ENCODE data around the gene CASD1. TPM values are rescaled to one million over a fixed set of nuclear protein-coding genes. Genes with fewer than 3 reads are reported as not detected.

Gene CASD1
- total RNA-seq, 4 donors from 2014 or later, result 21.2 to 24.9 (median 21.9) TPM

GRCh38 chr7:94600267-94600666, 90.7 kb downstream of the CASD1 start:
- Histone ChIP-seq H3K4me3 (no peak overlapping the region), H3K4me1 (no peaks in the 10 kb centered on the region), H3K27me3 (no peaks in the 10 kb centered on the region), H3K27ac (no peak overlapping the region), H3K36me3 (peaks cover 0 to 21% (median 0%) of the 10 kb centered on the region in 3 donors), H3K9me3 (no peaks in the 10 kb centered on the region)
- 90 to 95% methylated on average over 3 of the region's 3 CpGs for WGBS, 2 donors
- TF ChIP-seq EP300 (IDR thresholded peaks at IDR 0.05), result no peak
- DNase-seq (ENCODE audit: low spot score in 2 of 2), result no peak

DNA sequence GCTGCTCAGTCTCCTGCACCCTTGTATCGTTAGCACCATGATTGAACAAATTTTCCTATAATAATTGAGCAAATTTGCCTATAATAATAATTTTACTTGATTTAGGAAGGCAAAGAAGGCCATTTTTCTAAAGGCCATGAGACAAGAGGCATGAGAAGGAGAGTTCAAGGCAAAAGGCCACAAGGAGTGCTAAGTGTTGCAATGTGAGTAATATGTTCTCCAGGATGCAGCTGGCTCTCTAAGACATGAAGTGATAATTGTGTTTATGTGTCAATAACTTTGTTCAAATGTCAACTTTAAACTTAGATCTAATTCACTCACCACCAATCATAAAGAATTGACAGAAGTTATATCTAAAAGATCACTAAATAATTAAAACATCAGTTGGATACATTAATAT, 92.6 kb downstream of the CASD1 start:
- H3K4me3 ChIP-seq, result no peak overlapping the region
- H3K4me1 ChIP-seq, result no peaks in the 10 kb centered on the region
- WGBS, 2 donors, result 100% methylated on average over 1 of the region's 1 CpG
- peaks cover 0 to 21% (median 0%) of the 10 kb centered on the region in 3 donors for H3K36me3 ChIP-seq
- H3K9me3 ChIP-seq, result peaks cover 0 to 6% (median 0%) of the 10 kb centered on the region in 4 donors
- H3K27me3 ChIP-seq, result no peaks in the 10 kb centered on the region
- no peak overlapping the region for H3K27ac ChIP-seq
- no peak for DNase-seq (ENCODE audit: low spot score in 2 of 2)
- TF ChIP-seq EP300 (IDR thresholded peaks at IDR 0.05) (no peak), CTCF (IDR thresholded peaks at IDR 0.05) (no peak), POLR2A (IDR thresholded peaks at IDR 0.05) (no peak)

GRCh38 chr7:94605031-94605430, 95.4 kb downstream of the CASD1 start:
- Histone ChIP-seq H3K27ac (no peak overlapping the region), H3K27me3 (no peaks in the 10 kb centered on the region)
- TF ChIP-seq CTCF (IDR thresholded peaks at IDR 0.05), result no peak
- no peak for TF ChIP-seq POLR2A (IDR thresholded peaks at IDR 0.05)
- no peak for TF ChIP-seq EP300 (IDR thresholded peaks at IDR 0.05)

More at GRCh38 chr7:94605031-94605430, 95.4 kb downstream of the CASD1 start:
- no peaks in the 10 kb centered on the region for H3K4me1 ChIP-seq
- DNase-seq (ENCODE audit: low spot score in 2 of 2), result no peak
- no peak overlapping the region for H3K4me3 ChIP-seq
- WGBS, 2 donors, result 89 to 98% methylated on average over 1 of the region's 1 CpG
- peaks cover 0 to 8% (median 0%) of the 10 kb centered on the region in 4 donors for H3K9me3 ChIP-seq
- peaks cover 0 to 6% (median 0%) of the 10 kb centered on the region in 3 donors for H3K36me3 ChIP-seq

Small RNA genes within 50 kb of the gene (small RNA-seq; reads per million reads assigned to genes)
- not detected for gene RNU6-1328P

Other genes with a start within 250 kb of the CASD1 start
- 100 to 1,000 TPM; 235 to 747 (median 399) TPM for gene COL1A2, start 114.9 kb upstream of the CASD1 start, total RNA-seq
- 100 to 1,000 TPM; 118 to 203 (median 161) TPM for gene SGCE, start 146.3 kb downstream of the CASD1 start, total RNA-seq

Data from tibial nerve (tissue), 4 donors.